ENCODE measurements around the gene TNFSF8. TPM values are rescaled to one million over a fixed set of nuclear protein-coding genes. Genes with fewer than 3 reads are reported as not detected.

Gene TNFSF8
- total RNA-seq, 1 donor from 2014 or later, result 0.96 TPM

DNA sequence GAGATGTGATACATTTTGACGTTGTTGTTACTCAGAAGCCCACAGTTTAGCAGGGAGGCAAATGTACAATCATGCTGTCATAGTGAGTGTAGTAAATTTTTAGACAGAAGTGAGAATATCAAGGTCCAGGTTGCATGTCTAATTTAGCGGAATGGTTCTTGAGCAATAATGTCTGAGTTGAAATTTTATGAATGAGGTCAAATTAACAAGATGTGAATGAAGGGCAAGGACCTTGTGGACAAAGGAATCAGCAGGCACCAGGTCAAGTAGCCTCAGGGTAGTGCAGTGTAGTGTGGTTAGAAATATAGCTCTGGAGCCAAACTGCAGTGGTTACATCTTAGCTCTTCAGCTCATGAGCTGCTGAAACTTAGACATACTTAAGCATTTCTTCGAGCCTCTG lies 36.2 kb downstream of the TNFSF8 start:
- Histone ChIP-seq H3K4me3 (no peak overlapping the region), H3K9me3 (no peaks in the 10 kb centered on the region), H3K27me3 (no peaks in the 10 kb centered on the region), H3K27ac (no peak overlapping the region), H3K4me1 (peaks cover 0 to 4% of the 10 kb centered on the region in 2 donors), H3K36me3 (no peaks in the 10 kb centered on the region)
- intact Hi-C loops (cut with DNase I), result no loop called here
- no peak for DNase-seq (ENCODE audit: low spot score in 2 of 2)
- TF ChIP-seq, protein P1, sequence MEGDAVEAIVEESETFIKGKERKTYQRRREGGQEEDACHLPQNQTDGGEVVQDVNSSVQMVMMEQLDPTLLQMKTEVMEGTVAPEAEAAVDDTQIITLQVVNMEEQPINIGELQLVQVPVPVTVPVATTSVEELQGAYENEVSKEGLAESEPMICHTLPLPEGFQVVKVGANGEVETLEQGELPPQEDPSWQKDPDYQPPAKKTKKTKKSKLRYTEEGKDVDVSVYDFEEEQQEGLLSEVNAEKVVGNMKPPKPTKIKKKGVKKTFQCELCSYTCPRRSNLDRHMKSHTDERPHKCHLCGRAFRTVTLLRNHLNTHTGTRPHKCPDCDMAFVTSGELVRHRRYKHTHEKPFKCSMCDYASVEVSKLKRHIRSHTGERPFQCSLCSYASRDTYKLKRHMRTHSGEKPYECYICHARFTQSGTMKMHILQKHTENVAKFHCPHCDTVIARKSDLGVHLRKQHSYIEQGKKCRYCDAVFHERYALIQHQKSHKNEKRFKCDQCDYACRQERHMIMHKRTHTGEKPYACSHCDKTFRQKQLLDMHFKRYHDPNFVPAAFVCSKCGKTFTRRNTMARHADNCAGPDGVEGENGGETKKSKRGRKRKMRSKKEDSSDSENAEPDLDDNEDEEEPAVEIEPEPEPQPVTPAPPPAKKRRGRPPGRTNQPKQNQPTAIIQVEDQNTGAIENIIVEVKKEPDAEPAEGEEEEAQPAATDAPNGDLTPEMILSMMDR (IDR thresholded peaks at IDR 0.05), result no peak

DNA sequence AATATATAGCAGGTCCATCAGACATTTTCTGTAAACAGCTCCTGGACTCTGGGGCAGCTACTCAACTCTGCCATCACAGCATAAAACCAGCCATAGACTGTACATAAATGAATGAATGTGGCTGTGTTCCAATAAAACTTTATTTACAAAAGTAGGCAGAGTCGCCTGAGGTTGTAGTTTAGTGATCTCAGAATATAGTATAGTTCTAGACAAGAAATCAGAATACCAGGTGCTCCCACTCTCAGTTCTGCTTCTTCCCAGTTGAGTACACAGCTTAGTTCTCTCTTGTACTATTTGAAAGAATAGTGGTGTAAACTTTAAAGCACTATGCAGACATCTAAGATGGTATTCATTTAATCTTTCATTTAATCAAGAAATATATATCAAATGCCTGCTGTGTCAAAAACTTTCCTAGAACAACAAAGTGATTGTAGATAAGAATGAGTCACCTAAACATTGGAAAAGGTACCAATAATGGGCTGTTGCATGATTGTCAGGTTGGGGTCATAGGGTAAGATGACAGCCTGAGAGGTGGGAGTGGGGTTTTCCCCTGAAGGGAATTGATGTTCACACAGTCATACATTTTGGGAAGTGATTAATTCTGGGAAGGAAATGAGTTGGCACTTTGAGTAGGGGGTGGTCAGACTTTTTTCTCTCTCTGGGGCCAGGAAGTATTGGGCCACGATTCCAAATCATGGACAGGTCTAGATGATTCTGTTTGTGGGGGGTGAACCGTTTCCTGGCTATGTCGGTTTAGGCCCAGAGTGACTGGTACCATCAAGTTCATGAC lies 37.0 kb downstream of the TNFSF8 start:
- no peak overlapping the region for H3K27ac ChIP-seq
- intact Hi-C loops (cut with DNase I), result no loop called here
- H3K4me3 ChIP-seq, result no peak overlapping the region
- no peak for DNase-seq (ENCODE audit: low spot score in 2 of 2)
- peaks cover 0 to 4% of the 10 kb centered on the region in 2 donors for H3K4me1 ChIP-seq
- H3K9me3 ChIP-seq, result no peaks in the 10 kb centered on the region
- no peaks in the 10 kb centered on the region for H3K36me3 ChIP-seq
- H3K27me3 ChIP-seq, result no peaks in the 10 kb centered on the region
- TF ChIP-seq, protein P1 (IDR thresholded peaks at IDR 0.05), result no peak

DNA sequence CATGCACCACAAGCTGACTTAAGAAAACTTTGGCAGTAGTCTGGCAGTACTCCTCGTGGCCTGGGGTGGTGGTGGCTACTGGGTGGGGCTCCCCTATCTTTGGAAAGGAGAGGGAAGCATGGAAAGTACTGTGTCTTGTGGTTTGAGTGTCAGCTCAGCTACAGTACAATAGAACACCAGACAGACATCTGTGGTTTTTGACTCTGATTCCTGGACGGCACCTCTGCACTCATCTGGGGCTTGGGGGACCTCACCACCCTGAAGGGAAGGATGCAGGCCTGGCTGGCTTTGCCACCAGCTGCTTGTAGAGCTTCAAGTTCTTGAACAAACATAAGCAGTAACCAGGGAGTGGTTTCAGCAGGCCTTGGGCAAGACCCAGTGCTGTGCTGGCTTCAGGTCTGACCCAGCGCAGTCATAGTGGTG lies 40.6 kb downstream of the TNFSF8 start:
- DNase-seq (ENCODE audit: low spot score in 2 of 2), result no peak
- Histone ChIP-seq H3K27me3 (no peaks in the 10 kb centered on the region), H3K9me3 (no peaks in the 10 kb centered on the region), H3K27ac (no peak overlapping the region), H3K4me1 (peaks cover 0 to 4% of the 10 kb centered on the region in 2 donors), H3K4me3 (no peak overlapping the region), H3K36me3 (no peaks in the 10 kb centered on the region)
- intact Hi-C loops (cut with DNase I), result no loop called here
- TF ChIP-seq, protein P1 (IDR thresholded peaks at IDR 0.05), result no peak

DNA sequence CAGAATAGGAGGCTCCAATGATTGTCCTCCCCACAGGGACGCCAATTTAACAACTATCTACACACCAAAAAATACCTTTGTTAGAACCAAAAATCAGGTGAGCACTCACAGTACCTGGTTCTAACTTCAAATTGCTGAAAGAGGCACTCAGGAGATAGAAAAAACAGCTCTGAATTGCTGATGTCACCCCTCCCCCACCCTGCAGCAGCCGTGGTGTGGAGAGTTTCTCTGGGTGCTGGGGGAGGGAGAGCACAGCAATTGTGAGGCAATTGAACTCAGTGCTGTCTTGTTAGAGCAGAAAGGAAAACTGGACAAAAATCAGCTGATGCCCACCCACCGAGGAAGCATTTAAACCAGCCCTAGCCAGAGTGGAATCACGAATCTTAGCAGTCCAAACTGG lies 41.8 kb downstream of the TNFSF8 start:
- H3K4me1 ChIP-seq, result no peaks in the 10 kb centered on the region
- H3K27ac ChIP-seq, result no peak overlapping the region
- no peaks in the 10 kb centered on the region for H3K9me3 ChIP-seq
- intact Hi-C loops (cut with DNase I), result no loop called here
- no peak for DNase-seq (ENCODE audit: low spot score in 2 of 2)
- no peak overlapping the region for H3K4me3 ChIP-seq
- TF ChIP-seq, protein P1 (IDR thresholded peaks at IDR 0.05), result no peak
- no peaks in the 10 kb centered on the region for H3K27me3 ChIP-seq
- H3K36me3 ChIP-seq, result no peaks in the 10 kb centered on the region

DNA sequence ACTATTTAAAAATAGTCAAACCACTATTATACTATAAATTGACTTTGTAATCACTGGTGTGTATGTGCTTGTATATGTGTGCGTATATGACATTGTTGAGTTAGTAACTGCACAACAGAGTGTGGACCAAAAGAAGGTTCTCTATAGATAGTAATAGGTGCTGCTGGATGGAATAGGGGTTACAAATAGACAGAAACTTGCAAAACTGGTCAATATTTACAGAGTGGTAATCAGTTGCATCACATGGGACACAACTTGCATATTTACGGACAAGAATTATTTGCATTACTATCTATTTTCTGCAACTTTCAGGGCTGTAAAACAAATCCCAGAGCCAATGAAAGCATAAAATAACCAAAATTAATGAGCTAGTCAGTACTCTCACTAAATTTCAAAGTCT lies 42.4 kb downstream of the TNFSF8 start:
- Histone ChIP-seq H3K27me3 (no peaks in the 10 kb centered on the region), H3K36me3 (no peaks in the 10 kb centered on the region), H3K4me3 (no peak overlapping the region), H3K27ac (no peak overlapping the region), H3K4me1 (no peaks in the 10 kb centered on the region), H3K9me3 (no peaks in the 10 kb centered on the region)
- intact Hi-C loops (cut with DNase I), result no loop called here
- TF ChIP-seq, protein P1 (IDR thresholded peaks at IDR 0.05), result no peak
- no peak for DNase-seq (ENCODE audit: low spot score in 2 of 2)
